Activated naive CD8-positive, alpha-beta T cell treated with anti-CD3 and anti-CD28 coated beads, Interleukin-2, amount 50 U/mL, for 24 hours (primary cell): ENCODE measurements around the gene CABLES2.
A peak's percentile ranks its signal among the peaks of the same experiment; 100 is the strongest.

Source experiments
- ATAC-seq: fragments of 150-1000 bp; cut with Tn5 transposase; one replicate; pipeline ENCODE4 v1.10.0; 2021
- DNase-seq: peaks from one replicate; pipeline ENCODE4 v3.0.0; 2021
- H3K27ac Mint-ChIP-seq: one replicate; pipeline ENCODE4 v1.8.0; 2021; ENCODE audit warnings: mild to moderate bottlenecking, mixed read lengths
- H3K27me3 Mint-ChIP-seq: one replicate; pipeline ENCODE4 v1.8.0; 2021; ENCODE audit warnings: mixed read lengths
- H3K36me3 Mint-ChIP-seq: one replicate; pipeline ENCODE4 v1.8.0; 2021; ENCODE audit warnings: low read depth, mixed read lengths
- H3K4me1 Mint-ChIP-seq: one replicate; pipeline ENCODE4 v1.8.0; 2021; ENCODE audit warnings: mixed read lengths
- H3K4me3 Mint-ChIP-seq: one replicate; pipeline ENCODE4 v1.8.0; 2021; ENCODE audit warnings: mild to moderate bottlenecking, moderate library complexity, mixed read lengths
- H3K9me3 Mint-ChIP-seq: one replicate; pipeline ENCODE4 v1.8.0; 2021; ENCODE audit warnings: mixed read lengths

CABLES2 gene

GRCh38 chr20:62406635-62407176 lies 379 bp downstream of the CABLES2 start:
- DNase-seq (no peak), ATAC-seq (no peak)
- Mint-ChIP-seq H3K4me3 (peak overlapping the region; percentile 72), H3K27ac (no peak overlapping the region), H3K4me1 (peaks cover 23% of the 10 kb centered on the region), H3K9me3 (no peaks in the 10 kb centered on the region), H3K27me3 (no peaks in the 10 kb centered on the region), H3K36me3 (no peaks in the 10 kb centered on the region)

DNA sequence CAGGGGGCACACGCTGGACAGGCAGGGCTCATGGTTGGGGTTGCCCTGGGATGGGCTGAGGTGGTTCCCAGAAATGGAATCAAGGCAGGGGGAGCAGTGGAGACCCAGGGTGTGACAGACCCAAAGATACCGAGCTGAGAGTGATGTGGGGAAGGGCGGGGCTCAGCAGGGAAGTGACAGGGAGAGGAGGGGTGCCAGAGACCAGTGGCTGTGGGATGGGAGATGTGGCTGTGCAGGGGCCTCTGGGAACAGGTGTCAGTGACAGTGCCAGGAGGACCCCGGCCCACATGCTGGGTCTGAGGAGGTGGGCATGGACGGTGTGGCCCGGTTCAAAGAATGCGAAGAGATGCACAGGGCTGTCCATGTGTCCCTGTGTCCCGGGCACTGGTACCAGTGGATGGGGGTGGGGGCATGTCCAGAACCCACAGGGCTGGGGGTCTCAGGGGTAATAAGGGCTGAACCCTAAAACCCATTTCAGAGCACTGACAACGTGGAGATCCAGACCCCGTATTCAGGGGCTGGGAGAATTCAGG lies 1.0 kb downstream of the CABLES2 start:
- ATAC-seq (no peak), DNase-seq (no peak)
- Mint-ChIP-seq H3K27me3 (no peaks in the 10 kb centered on the region), H3K36me3 (no peaks in the 10 kb centered on the region), H3K27ac (peak overlapping the region; percentile 49), H3K4me1 (peaks cover 23% of the 10 kb centered on the region), H3K4me3 (peak overlapping the region; percentile 72), H3K9me3 (no peaks in the 10 kb centered on the region)

- Mint-ChIP-seq H3K4me3 (peak overlapping the region; percentile 72), H3K9me3 (no peaks in the 10 kb centered on the region), H3K36me3 (no peaks in the 10 kb centered on the region), H3K27ac (peak overlapping the region; percentile 49), H3K4me1 (peaks cover 23% of the 10 kb centered on the region), H3K27me3 (no peaks in the 10 kb centered on the region)
- no peak for DNase-seq
- no peak for ATAC-seq
Measured at GRCh38 chr20:62405108-62405980, 1.7 kb downstream of the CABLES2 start.

- Mint-ChIP-seq H3K27me3 (no peaks in the 10 kb centered on the region), H3K4me1 (peaks cover 19% of the 10 kb centered on the region), H3K9me3 (no peaks in the 10 kb centered on the region), H3K4me3 (no peak overlapping the region), H3K36me3 (no peaks in the 10 kb centered on the region), H3K27ac (no peak overlapping the region)
- DNase-seq (no peak), ATAC-seq (no peak)
Measured at GRCh38 chr20:62404761-62405107, 2.4 kb downstream of the CABLES2 start.

GRCh38 chr20:62404112-62404665 lies 2.9 kb downstream of the CABLES2 start:
- Mint-ChIP-seq H3K4me3 (no peak overlapping the region), H3K27me3 (no peaks in the 10 kb centered on the region), H3K36me3 (no peaks in the 10 kb centered on the region), H3K4me1 (peaks cover 15% of the 10 kb centered on the region), H3K27ac (no peak overlapping the region), H3K9me3 (no peaks in the 10 kb centered on the region)
- ATAC-seq = no peak
- no peak for DNase-seq

- DNase-seq (no peak), ATAC-seq (no peak)
- peaks cover 15% of the 10 kb centered on the region for H3K4me1 Mint-ChIP-seq
- no peaks in the 10 kb centered on the region for H3K27me3 Mint-ChIP-seq
- no peak overlapping the region for H3K4me3 Mint-ChIP-seq
- H3K27ac Mint-ChIP-seq = no peak overlapping the region
- no peaks in the 10 kb centered on the region for H3K36me3 Mint-ChIP-seq
- no peaks in the 10 kb centered on the region for H3K9me3 Mint-ChIP-seq
Measured at GRCh38 chr20:62403331-62403730, 3.8 kb downstream of the CABLES2 start.

DNA sequence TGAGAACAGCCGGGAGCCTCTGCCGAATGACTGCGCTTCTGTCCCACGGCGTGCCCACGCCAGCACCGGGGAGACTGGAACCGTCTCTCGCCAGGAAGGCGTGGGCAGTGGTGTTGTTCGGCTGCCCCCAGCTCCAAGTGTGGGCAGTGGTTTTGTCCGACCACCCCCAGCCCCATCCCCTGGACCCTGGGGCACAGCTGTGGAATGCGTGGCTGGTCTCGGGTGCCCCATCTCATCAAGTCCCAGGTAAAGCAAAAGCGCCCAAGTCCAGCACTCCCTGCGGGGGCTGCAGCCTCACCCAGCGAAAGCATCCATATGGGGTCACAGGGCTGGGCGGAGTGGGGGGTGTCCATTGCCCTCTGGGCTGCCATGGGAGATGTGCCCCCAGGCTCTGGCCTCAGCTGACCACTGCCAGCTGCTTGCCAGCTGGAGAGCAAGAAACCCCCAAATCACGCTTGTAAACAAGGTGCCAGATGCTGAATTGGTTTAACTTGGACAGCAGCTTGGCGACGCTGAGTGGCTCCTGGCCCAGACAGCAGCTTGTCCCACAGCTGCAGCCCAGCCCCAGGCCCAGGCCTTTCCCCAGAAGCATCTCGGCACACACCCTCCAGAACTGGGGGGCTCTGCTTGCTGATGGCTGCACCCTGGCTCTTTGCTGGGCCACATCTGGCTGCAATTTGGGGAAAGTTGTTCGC lies 4.5 kb downstream of the CABLES2 start:
- DNase-seq = no peak
- Mint-ChIP-seq H3K4me3 (no peak overlapping the region), H3K9me3 (no peaks in the 10 kb centered on the region), H3K4me1 (peaks cover 11% of the 10 kb centered on the region), H3K27me3 (no peaks in the 10 kb centered on the region), H3K27ac (no peak overlapping the region), H3K36me3 (no peaks in the 10 kb centered on the region)
- ATAC-seq = no peak

DNA sequence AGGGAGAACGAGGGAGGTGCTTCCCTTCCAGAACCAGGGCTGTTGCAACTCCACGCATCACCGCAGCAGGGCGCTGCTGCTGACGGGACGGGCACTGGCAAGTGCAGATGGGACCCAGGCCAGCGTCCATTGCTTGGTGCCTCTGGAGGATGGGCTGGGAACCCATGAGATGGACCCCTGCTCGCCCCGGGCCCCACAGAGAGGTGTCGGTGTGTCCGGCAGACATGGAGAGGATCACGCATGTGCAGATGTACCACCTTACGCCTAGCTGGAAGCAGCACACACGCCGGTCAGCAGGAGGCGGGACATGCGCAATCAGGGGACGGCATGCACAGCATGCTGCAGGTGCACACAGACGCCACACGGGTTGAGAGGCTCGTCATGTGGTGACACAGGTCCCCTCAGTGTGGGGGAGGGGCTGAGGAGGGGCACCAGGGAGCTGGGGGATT lies 5.7 kb downstream of the CABLES2 start:
- H3K27me3 Mint-ChIP-seq = no peaks in the 10 kb centered on the region
- no peaks in the 10 kb centered on the region for H3K9me3 Mint-ChIP-seq
- H3K4me1 Mint-ChIP-seq = peaks cover 11% of the 10 kb centered on the region
- peaks cover 3% of the 10 kb centered on the region for H3K36me3 Mint-ChIP-seq
- H3K27ac Mint-ChIP-seq = no peak overlapping the region
- no peak for DNase-seq
- no peak for ATAC-seq
- H3K4me3 Mint-ChIP-seq = no peak overlapping the region

DNA sequence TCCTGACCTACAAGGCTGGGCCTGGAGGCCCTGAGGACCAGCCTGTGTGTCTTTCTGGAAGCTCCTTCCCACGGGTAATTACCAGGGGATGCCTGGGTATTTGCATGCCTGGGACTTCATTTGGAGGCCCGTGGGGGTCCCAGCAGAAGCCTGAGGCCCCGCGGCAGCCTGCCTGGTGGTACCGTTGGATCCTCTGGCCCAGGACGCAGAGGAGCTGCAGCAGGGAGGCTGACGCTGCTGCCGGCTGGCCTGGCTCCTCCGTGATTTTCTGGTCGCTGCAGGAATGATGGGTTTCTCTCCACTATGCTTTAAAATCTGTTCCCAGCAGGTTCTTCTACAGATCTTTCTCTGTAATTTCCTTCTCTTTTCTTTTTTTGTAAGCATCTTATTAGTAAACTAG lies 6.5 kb downstream of the CABLES2 start:
- H3K27ac Mint-ChIP-seq = no peak overlapping the region
- H3K9me3 Mint-ChIP-seq = no peaks in the 10 kb centered on the region
- no peak for DNase-seq
- ATAC-seq = no peak
- peaks cover 5% of the 10 kb centered on the region for H3K4me1 Mint-ChIP-seq
- H3K36me3 Mint-ChIP-seq = peaks cover 3% of the 10 kb centered on the region
- H3K4me3 Mint-ChIP-seq = no peak overlapping the region
- H3K27me3 Mint-ChIP-seq = no peaks in the 10 kb centered on the region

DNA sequence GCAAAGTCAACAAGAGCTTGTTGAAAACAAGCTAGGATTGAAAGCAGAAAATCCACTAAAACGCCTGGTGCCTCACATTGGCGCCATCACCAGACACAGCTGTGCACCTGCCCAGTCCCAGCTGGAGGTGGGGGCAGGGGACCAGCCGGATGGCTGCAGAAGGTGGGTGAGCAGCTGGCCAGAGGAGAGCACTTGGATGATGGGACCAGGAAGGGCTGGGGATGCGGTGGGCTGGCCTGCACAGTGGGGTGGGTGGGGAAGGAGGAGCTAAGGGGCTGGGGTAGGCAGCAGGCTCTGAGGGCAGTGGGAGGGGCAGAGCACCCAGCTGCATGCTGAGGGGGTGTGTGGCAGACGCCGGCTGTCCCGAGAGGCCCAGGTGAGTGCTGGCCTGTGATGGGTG lies 7.1 kb downstream of the CABLES2 start:
- Mint-ChIP-seq H3K27me3 (no peaks in the 10 kb centered on the region), H3K4me1 (peaks cover under 1% of the 10 kb centered on the region), H3K4me3 (no peak overlapping the region), H3K36me3 (peaks cover 3% of the 10 kb centered on the region), H3K9me3 (no peaks in the 10 kb centered on the region), H3K27ac (no peak overlapping the region)
- no peak for ATAC-seq
- no peak for DNase-seq

DNA sequence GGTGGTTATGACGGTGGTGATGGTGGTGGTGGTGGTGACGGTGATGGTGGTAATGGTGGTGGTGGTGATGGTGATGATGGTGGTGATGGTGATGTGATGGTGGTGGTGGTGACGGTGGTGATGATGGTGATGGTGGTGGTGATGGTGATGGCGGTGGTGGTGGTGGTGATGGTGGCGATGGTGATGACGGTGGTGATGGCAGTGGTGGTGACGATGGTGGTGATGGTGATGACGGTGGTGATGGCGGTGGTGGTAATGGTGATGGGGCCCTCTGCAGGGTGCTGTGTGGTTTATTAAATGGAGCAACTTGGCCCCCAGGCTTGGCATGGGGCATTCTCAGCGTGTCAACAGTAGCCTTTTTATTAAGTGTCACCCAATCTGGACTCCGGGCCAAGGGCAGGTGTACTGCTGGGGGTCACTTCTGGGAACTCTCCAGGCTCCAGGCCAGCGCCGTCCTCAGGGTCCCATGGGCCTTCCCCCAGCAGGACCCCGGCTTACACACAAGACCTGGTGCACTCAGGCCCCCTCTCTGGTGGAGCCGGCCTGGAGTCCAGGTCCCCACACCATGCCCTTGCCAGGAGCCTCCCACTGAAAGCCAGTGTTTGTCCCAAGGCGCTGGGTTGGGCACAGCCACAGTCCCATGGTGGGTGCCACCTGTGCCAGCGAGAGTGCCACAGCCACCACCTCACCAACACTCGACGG lies 8.8 kb downstream of the CABLES2 start:
- ATAC-seq = no peak
- H3K9me3 Mint-ChIP-seq = no peaks in the 10 kb centered on the region
- no peak overlapping the region for H3K4me3 Mint-ChIP-seq
- no peaks in the 10 kb centered on the region for H3K27me3 Mint-ChIP-seq
- no peaks in the 10 kb centered on the region for H3K4me1 Mint-ChIP-seq
- peaks cover 3% of the 10 kb centered on the region for H3K36me3 Mint-ChIP-seq
- DNase-seq = no peak
- H3K27ac Mint-ChIP-seq = no peak overlapping the region

DNA sequence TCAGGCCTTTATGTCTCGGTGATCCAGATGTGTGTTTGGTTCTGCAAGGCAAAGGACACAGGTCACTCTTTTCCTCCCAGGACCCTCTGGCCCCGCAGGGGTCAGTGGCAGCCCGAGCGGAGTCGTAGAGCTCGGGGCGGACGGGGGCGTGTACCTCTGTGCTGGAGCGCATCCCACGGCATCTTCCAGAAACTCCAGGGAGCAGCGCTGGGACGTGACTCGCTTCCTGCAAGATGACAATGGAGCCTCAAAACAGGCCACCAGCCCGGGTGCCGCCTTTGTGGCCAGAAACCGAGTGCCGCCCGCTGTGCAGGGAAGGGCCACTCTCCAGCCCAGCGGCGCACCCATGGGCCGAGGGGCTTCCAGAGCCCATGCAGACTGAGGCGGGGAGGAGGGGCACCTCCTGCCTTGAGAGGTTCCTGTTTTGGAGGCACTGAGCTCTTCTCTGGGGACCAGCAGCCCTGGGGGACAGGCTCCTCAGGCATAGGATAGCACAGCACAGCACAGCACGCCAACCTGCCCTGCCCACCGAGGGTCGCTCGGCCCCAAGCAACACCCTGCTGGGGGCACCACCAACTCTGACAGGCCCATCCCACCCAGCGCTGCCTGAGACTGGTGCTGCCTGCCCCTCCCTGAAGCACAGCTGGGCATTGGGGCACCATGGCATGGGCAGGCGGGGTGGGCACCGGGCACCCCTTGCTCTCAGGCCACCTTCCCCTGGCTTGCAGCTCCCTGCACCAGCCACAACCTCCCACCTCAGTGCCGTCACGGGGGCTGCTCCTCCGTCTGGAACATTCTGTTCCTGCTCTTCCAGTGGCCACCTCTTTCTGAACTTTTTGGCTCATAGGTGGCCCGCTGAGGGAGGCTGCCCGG lies 10.5 kb downstream of the CABLES2 start:
- H3K4me1 Mint-ChIP-seq = no peaks in the 10 kb centered on the region
- H3K4me3 Mint-ChIP-seq = no peak overlapping the region
- H3K27me3 Mint-ChIP-seq = no peaks in the 10 kb centered on the region
- DNase-seq (no peak), ATAC-seq (no peak)
- H3K27ac Mint-ChIP-seq = no peak overlapping the region
- H3K9me3 Mint-ChIP-seq = no peaks in the 10 kb centered on the region
- peaks cover 3% of the 10 kb centered on the region for H3K36me3 Mint-ChIP-seq

DNA sequence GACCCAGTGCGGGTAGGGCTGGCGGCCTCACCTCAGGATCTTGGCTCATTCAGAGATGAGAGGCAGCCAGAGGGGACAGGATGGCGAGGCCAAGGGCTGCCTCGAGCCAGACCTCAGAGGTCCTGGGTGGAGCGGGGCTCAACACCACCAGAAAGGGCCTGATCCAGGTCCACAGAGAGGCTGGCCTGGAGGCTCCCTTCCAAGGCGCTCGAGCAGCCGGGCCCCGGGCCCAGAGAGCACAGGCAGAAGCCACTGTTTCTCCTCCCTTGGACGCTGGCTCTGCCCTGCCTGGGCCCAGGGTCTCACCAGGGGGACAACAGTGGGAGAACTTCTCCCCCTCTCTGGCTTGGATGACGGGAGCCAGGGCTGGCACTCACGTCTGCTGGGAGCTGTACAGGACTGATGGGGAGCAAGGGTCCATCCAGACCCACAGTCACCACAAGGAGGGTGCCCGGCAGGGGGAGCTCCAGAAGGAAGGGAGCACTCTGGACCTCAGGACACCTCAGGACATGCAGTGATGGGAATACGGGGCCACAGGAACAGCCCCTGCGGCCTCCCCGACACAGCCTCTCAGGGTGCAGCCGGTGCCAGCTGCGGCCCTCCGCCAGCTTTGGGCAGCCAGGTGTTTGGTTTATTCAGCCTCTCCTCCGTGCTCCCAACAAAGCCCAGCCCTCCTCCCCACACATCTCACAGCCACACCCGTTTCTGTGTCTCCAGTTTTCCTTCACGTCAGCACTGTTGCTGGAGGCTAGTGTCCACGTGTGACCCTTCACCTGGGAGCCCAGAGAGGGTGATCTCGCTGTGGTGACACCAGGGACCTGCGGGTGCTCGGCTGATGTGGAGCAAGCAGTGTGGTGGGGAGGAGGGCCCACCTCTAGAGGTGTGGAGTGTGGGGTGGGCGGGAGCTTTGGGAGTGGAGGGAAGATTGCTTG lies 11.5 kb downstream of the CABLES2 start:
- ATAC-seq = no peak
- H3K9me3 Mint-ChIP-seq = no peaks in the 10 kb centered on the region
- H3K4me3 Mint-ChIP-seq = no peak overlapping the region
- no peak for DNase-seq
- no peaks in the 10 kb centered on the region for H3K4me1 Mint-ChIP-seq
- no peaks in the 10 kb centered on the region for H3K27me3 Mint-ChIP-seq
- H3K27ac Mint-ChIP-seq = no peak overlapping the region
- peaks cover 3% of the 10 kb centered on the region for H3K36me3 Mint-ChIP-seq
